Osteoblast (primary cell): ENCODE data around the gene SMCHD1. TPM values are rescaled to one million over a fixed set of nuclear protein-coding genes. Genes with fewer than 3 reads are reported as not detected.

Experiments
- DNase-seq: peaks from one replicate; pipeline ENCODE4 v3.0.0; 2011; ENCODE audit warnings: low spot score, mixed read lengths; ENCODE audit not compliant: insufficient read length; ENCODE audit errors: missing footprints
- H2AFZ ChIP-seq: 2 replicates; pipeline ENCODE4 v1.6.0; 2011; ENCODE audit warnings: mild to moderate bottlenecking, low read length
- H3K27ac ChIP-seq: 2 replicates; pipeline ENCODE4 v1.5.1; 2011; ENCODE audit warnings: mild to moderate bottlenecking, low read depth, low read length, moderate library complexity
- H3K27me3 ChIP-seq: 2 replicates; pipeline ENCODE4 v1.6.0; 2012; ENCODE audit warnings: mild to moderate bottlenecking, control low read depth, inconsistent platforms, low read length, moderate library complexity; ENCODE audit not compliant: insufficient read depth
- H3K36me3 ChIP-seq: 2 replicates; pipeline ENCODE4 v1.5.1; 2011; ENCODE audit warnings: mild to moderate bottlenecking, low read length, control low read depth, moderate library complexity; ENCODE audit not compliant: insufficient read depth
- H3K4me1 ChIP-seq: 2 replicates; pipeline ENCODE4 v1.5.1; 2011; ENCODE audit warnings: mild to moderate bottlenecking, low read length, control low read depth, moderate library complexity; ENCODE audit not compliant: insufficient read depth
- H3K4me2 ChIP-seq: 2 replicates; pipeline ENCODE4 v1.6.0; 2011; ENCODE audit warnings: mild to moderate bottlenecking, low read length; ENCODE audit not compliant: insufficient read depth
- H3K4me3 ChIP-seq: fragments of 200-600 bp; sonication (generic); 3 replicates; pipeline ENCODE4 v1.5.1; 2012; ENCODE audit warnings: mild to moderate bottlenecking, low read length, inconsistent platforms; ENCODE audit not compliant: insufficient read depth
- H3K79me2 ChIP-seq: 2 replicates; pipeline ENCODE4 v1.6.0; 2012; ENCODE audit warnings: mild to moderate bottlenecking, low read length, control low read depth, inconsistent platforms; ENCODE audit not compliant: insufficient read depth
- H3K9me3 ChIP-seq: 2 replicates; pipeline ENCODE4 v1.5.1; 2011; ENCODE audit warnings: low read depth, low read length, control low read depth
- H4K20me1 ChIP-seq: 2 replicates; pipeline ENCODE4 v1.6.0; 2012; ENCODE audit warnings: mild to moderate bottlenecking, low read length, control low read depth; ENCODE audit not compliant: insufficient read depth
- CTCF ChIP-seq: IDR thresholded peaks from 2 replicates; pipeline ENCODE4 v1.5.1; 2011; ENCODE audit warnings: mild to moderate bottlenecking, low read depth, low read length, moderate library complexity; ENCODE audit errors: extremely low read depth
- total RNA-seq: library from RNA; depleted of rRNA; stranded (reverse); fragments of >200 nt; gene quantifications from 2 replicates; pipeline ENCODE4 v1.2.3, GENCODE V29; 2012

The SMCHD1 gene
- total RNA-seq, 1 donor: 53.6 TPM

DNA sequence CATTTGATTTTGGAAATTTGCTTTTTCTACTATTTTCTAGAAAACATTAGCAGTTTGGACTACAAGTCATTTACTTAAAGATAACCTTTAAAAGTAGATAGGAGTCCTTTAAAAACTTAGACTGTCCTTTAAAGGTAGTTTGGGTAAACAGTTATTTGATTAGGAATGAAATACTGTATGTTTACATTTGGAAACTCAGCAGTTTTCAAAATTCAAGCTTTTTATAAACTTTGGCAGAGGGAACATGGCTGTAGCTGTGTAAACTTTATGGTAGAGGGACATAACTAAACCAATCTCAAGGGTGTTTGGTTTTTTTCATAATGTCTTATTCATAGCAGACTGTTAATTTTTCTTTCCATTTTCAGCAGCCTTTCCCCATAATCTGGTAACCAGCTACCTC, 90.7 kb downstream of the SMCHD1 start:
- H3K4me3 ChIP-seq: no peak overlapping the region
- no peak for TF ChIP-seq CTCF
- H3K9me3 ChIP-seq: no peaks in the 10 kb centered on the region
- no peaks in the 10 kb centered on the region for H3K79me2 ChIP-seq
- no peak for DNase-seq
- no peaks in the 10 kb centered on the region for H3K4me1 ChIP-seq
- H3K27ac ChIP-seq: no peak overlapping the region
- no peak overlapping the region for H2AFZ ChIP-seq
- H3K36me3 ChIP-seq: peaks cover 13% of the 10 kb centered on the region
- no peaks in the 10 kb centered on the region for H3K27me3 ChIP-seq
- no peak overlapping the region for H3K4me2 ChIP-seq
- no peaks in the 10 kb centered on the region for H4K20me1 ChIP-seq

DNA sequence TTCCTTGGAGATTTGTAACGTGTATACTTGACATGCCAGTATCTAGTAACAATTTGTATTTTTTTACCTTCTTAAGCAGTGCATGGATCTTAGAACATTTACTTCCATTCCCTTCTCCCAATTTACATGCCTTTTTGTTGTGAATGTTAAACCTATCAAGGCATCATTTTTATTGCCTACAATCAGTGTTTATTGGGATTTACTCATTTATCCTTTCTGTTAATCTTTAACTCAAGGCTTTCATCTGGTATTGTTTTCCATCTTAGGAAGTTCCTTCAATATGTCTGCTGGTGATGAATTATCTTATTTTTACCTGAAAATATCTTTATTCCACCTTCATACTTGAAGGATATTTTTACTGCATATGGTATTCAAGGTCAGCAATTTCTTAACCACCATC, 102.8 kb downstream of the SMCHD1 start:
- no peak for TF ChIP-seq CTCF
- Histone ChIP-seq H3K4me3 (no peak overlapping the region), H3K4me1 (no peaks in the 10 kb centered on the region), H3K9me3 (no peaks in the 10 kb centered on the region), H2AFZ (no peak overlapping the region), H3K4me2 (no peak overlapping the region), H3K27me3 (no peaks in the 10 kb centered on the region), H4K20me1 (no peaks in the 10 kb centered on the region), H3K79me2 (no peaks in the 10 kb centered on the region), H3K36me3 (peaks cover 24% of the 10 kb centered on the region), H3K27ac (no peak overlapping the region)
- DNase-seq: no peak

DNA sequence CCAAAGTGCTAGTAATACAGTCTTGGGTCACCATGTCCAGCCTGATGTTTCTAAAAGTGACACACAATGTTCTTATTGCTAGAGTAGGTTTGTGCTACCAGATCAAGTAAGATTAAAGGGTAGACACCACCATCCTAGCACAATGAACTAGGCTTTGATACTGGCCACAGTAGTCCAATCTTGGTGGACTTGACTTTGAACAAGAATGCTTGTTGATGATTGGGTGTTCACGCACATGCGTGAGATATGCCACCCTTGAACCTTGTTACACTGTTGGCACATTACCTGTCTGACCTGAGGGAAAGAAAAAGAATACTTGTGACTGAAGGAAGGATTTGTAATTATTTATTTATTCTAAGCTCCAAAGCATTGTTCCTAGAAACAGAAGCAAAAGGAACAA, 119.1 kb downstream of the SMCHD1 start:
- no peaks in the 10 kb centered on the region for H3K27me3 ChIP-seq
- peaks cover 61% of the 10 kb centered on the region for H3K36me3 ChIP-seq
- no peaks in the 10 kb centered on the region for H3K9me3 ChIP-seq
- H3K79me2 ChIP-seq: no peaks in the 10 kb centered on the region
- no peak for DNase-seq
- no peaks in the 10 kb centered on the region for H3K4me1 ChIP-seq
- TF ChIP-seq CTCF: no peak
- H3K27ac ChIP-seq: no peak overlapping the region
- H3K4me2 ChIP-seq: no peak overlapping the region
- H3K4me3 ChIP-seq: no peak overlapping the region
- H4K20me1 ChIP-seq: no peaks in the 10 kb centered on the region
- H2AFZ ChIP-seq: no peak overlapping the region

DNA sequence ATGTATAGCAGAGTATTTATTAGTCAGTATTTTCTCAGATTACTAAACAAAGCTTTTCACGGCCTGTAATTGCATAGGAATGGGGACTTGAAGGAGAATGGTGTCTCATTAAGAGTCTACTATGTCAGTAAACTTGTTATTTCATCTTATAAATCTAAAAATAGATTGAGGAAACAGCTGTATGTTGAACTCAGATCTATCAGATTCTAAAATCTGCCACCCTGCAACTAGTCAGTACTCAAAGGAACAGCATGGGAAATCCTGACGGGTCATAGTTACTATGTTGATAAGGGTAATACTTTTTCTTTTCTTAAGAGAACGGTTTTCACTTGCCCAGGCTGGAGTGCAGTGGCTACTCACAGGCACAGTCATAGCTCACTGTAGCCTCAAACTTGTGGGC, 121.1 kb downstream of the SMCHD1 start:
- no peak overlapping the region for H3K27ac ChIP-seq
- H3K27me3 ChIP-seq: no peaks in the 10 kb centered on the region
- no peaks in the 10 kb centered on the region for H3K9me3 ChIP-seq
- no peaks in the 10 kb centered on the region for H4K20me1 ChIP-seq
- no peak overlapping the region for H2AFZ ChIP-seq
- no peak overlapping the region for H3K4me3 ChIP-seq
- H3K36me3 ChIP-seq: peaks cover 67% of the 10 kb centered on the region
- no peaks in the 10 kb centered on the region for H3K4me1 ChIP-seq
- no peak for TF ChIP-seq CTCF
- H3K4me2 ChIP-seq: no peak overlapping the region
- no peaks in the 10 kb centered on the region for H3K79me2 ChIP-seq
- no peak for DNase-seq
